Measurements from ENCODE around the gene ETF1. TPM values are rescaled to one million over a fixed set of nuclear protein-coding genes. Genes with fewer than 3 reads are reported as not detected.
A peak's percentile ranks its signal among the peaks of the same experiment; 100 is the strongest.

ETF1 gene
- polyA plus RNA-seq, 4 donors, result 40.7 to 57.6 (median 53.1) TPM

GRCh38 chr5:138542180-138542955, 668 bp downstream of the ETF1 start:
- peak overlapping the region; percentile 85 to 99 (median 85) for H3K27ac ChIP-seq (ENCODE audit: low read depth in 1 of 3, low read length in 2 of 3)
- WGBS, 3 donors, result 0 to 1% (median 1%) methylated on average over 37 to 47 of the region's 47 CpGs
- FAIRE-seq (no peak), DNase-seq (peak; percentile 47 to 65)
- H3K36me3 ChIP-seq (ENCODE audit: control insufficient read depth in 3 of 3, insufficient read depth in 2 of 3, low read depth in 1 of 3, low read length in 3 of 3), result peaks cover 0 to 4% (median 0%) of the 10 kb centered on the region in 3 donors
- peaks cover 6 to 21% (median 19%) of the 10 kb centered on the region in 3 donors for H3K4me1 ChIP-seq (ENCODE audit: control insufficient read depth in 3 of 3, insufficient read depth in 2 of 3, low read depth in 1 of 3, low read length in 2 of 3)
- H3K27me3 ChIP-seq (ENCODE audit: control insufficient read depth in 3 of 3, insufficient read depth in 3 of 3, low read length in 3 of 3), result no peaks in the 10 kb centered on the region
- H3K4me3 ChIP-seq (ENCODE audit: low read depth in 1 of 3, low read length in 3 of 3), result peak overlapping the region; percentile 89 to 95 (median 94)
- H3K9me3 ChIP-seq (ENCODE audit: control insufficient read depth in 2 of 2, insufficient read depth in 1 of 2, low read depth in 1 of 2, low read length in 1 of 2), result no peaks in the 10 kb centered on the region

GRCh38 chr5:138541511-138542179, 1.4 kb downstream of the ETF1 start:
- Histone ChIP-seq H3K4me1 (ENCODE audit: control insufficient read depth in 3 of 3, insufficient read depth in 2 of 3, low read depth in 1 of 3, low read length in 2 of 3) (peaks cover 6 to 21% (median 17%) of the 10 kb centered on the region in 3 donors), H3K9me3 (ENCODE audit: control insufficient read depth in 2 of 2, insufficient read depth in 1 of 2, low read depth in 1 of 2, low read length in 1 of 2) (no peaks in the 10 kb centered on the region), H3K27ac (ENCODE audit: low read depth in 1 of 3, low read length in 2 of 3) (peak overlapping the region in 2 of 3 donors; percentile 85 to 99), H3K27me3 (ENCODE audit: control insufficient read depth in 3 of 3, insufficient read depth in 3 of 3, low read length in 3 of 3) (no peaks in the 10 kb centered on the region), H3K4me3 (ENCODE audit: low read depth in 1 of 3, low read length in 3 of 3) (peak overlapping the region; percentile 89 to 95 (median 94)), H3K36me3 (ENCODE audit: control insufficient read depth in 3 of 3, insufficient read depth in 2 of 3, low read depth in 1 of 3, low read length in 3 of 3) (peaks cover 0 to 2% (median 0%) of the 10 kb centered on the region in 3 donors)
- 1 to 8% (median 2%) methylated on average over 6 of the region's 6 CpGs for WGBS, 3 donors
- FAIRE-seq (no peak), DNase-seq (no peak)

- FAIRE-seq (no peak), DNase-seq (no peak)
- Histone ChIP-seq H3K27ac (ENCODE audit: low read depth in 1 of 3, low read length in 2 of 3) (no peak overlapping the region), H3K27me3 (ENCODE audit: control insufficient read depth in 3 of 3, insufficient read depth in 3 of 3, low read length in 3 of 3) (no peaks in the 10 kb centered on the region), H3K4me3 (ENCODE audit: low read depth in 1 of 3, low read length in 3 of 3) (no peak overlapping the region), H3K4me1 (ENCODE audit: control insufficient read depth in 3 of 3, insufficient read depth in 2 of 3, low read depth in 1 of 3, low read length in 2 of 3) (peaks cover 4 to 14% (median 13%) of the 10 kb centered on the region in 3 donors), H3K36me3 (ENCODE audit: control insufficient read depth in 3 of 3, insufficient read depth in 2 of 3, low read depth in 1 of 3, low read length in 3 of 3) (no peaks in the 10 kb centered on the region), H3K9me3 (ENCODE audit: control insufficient read depth in 2 of 2, insufficient read depth in 1 of 2, low read depth in 1 of 2, low read length in 1 of 2) (no peaks in the 10 kb centered on the region)
Measured at GRCh38 chr5:138539791-138540190, 3.2 kb downstream of the ETF1 start.

- no peak for FAIRE-seq
Measured at GRCh38 chr5:138538943-138539627, 4.0 kb downstream of the ETF1 start.

GRCh38 chr5:138536665-138537315, 6.2 kb downstream of the ETF1 start:
- FAIRE-seq (no peak), DNase-seq (peak in 1 of 2 donors; percentile 24)
- WGBS, 3 donors, result 40 to 63% (median 57%) methylated on average over 4 of the region's 4 CpGs
- H3K4me3 ChIP-seq (ENCODE audit: low read depth in 1 of 3, low read length in 3 of 3), result no peak overlapping the region
- H3K27ac ChIP-seq (ENCODE audit: low read depth in 1 of 3, low read length in 2 of 3), result no peak overlapping the region
- no peaks in the 10 kb centered on the region for H3K27me3 ChIP-seq (ENCODE audit: control insufficient read depth in 3 of 3, insufficient read depth in 3 of 3, low read length in 3 of 3)
- no peaks in the 10 kb centered on the region for H3K9me3 ChIP-seq (ENCODE audit: control insufficient read depth in 2 of 2, insufficient read depth in 1 of 2, low read depth in 1 of 2, low read length in 1 of 2)
- H3K36me3 ChIP-seq (ENCODE audit: control insufficient read depth in 3 of 3, insufficient read depth in 2 of 3, low read depth in 1 of 3, low read length in 3 of 3), result peaks cover 0 to 8% (median 3%) of the 10 kb centered on the region in 3 donors
- H3K4me1 ChIP-seq (ENCODE audit: control insufficient read depth in 3 of 3, insufficient read depth in 2 of 3, low read depth in 1 of 3, low read length in 2 of 3), result peaks cover 4 to 11% (median 8%) of the 10 kb centered on the region in 3 donors

More at GRCh38 chr5:138538943-138539627, 4.0 kb downstream of the ETF1 start:
- Histone ChIP-seq H3K9me3 (ENCODE audit: control insufficient read depth in 2 of 2, insufficient read depth in 1 of 2, low read depth in 1 of 2, low read length in 1 of 2) (no peaks in the 10 kb centered on the region), H3K36me3 (ENCODE audit: control insufficient read depth in 3 of 3, insufficient read depth in 2 of 3, low read depth in 1 of 3, low read length in 3 of 3) (peaks cover 0 to 1% (median 0%) of the 10 kb centered on the region in 3 donors), H3K27ac (ENCODE audit: low read depth in 1 of 3, low read length in 2 of 3) (no peak overlapping the region), H3K4me3 (ENCODE audit: low read depth in 1 of 3, low read length in 3 of 3) (no peak overlapping the region), H3K27me3 (ENCODE audit: control insufficient read depth in 3 of 3, insufficient read depth in 3 of 3, low read length in 3 of 3) (no peaks in the 10 kb centered on the region), H3K4me1 (ENCODE audit: control insufficient read depth in 3 of 3, insufficient read depth in 2 of 3, low read depth in 1 of 3, low read length in 2 of 3) (peaks cover 4 to 11% (median 8%) of the 10 kb centered on the region in 3 donors)
- DNase-seq, result no peak
- WGBS, 3 donors, result 47 to 56% (median 56%) methylated on average over 2 of the region's 2 CpGs

GRCh38 chr5:138536215-138536614, 6.8 kb downstream of the ETF1 start:
- Histone ChIP-seq H3K36me3 (ENCODE audit: control insufficient read depth in 3 of 3, insufficient read depth in 2 of 3, low read depth in 1 of 3, low read length in 3 of 3) (peaks cover 0 to 11% (median 3%) of the 10 kb centered on the region in 3 donors), H3K4me3 (ENCODE audit: low read depth in 1 of 3, low read length in 3 of 3) (no peak overlapping the region), H3K27ac (ENCODE audit: low read depth in 1 of 3, low read length in 2 of 3) (no peak overlapping the region), H3K4me1 (ENCODE audit: control insufficient read depth in 3 of 3, insufficient read depth in 2 of 3, low read depth in 1 of 3, low read length in 2 of 3) (peaks cover 4 to 8% (median 5%) of the 10 kb centered on the region in 3 donors), H3K9me3 (ENCODE audit: control insufficient read depth in 2 of 2, insufficient read depth in 1 of 2, low read depth in 1 of 2, low read length in 1 of 2) (no peaks in the 10 kb centered on the region), H3K27me3 (ENCODE audit: control insufficient read depth in 3 of 3, insufficient read depth in 3 of 3, low read length in 3 of 3) (no peaks in the 10 kb centered on the region)
- DNase-seq (no peak), FAIRE-seq (no peak)
- WGBS, 3 donors, result 68 to 71% (median 70%) methylated on average over 2 of the region's 2 CpGs

- H3K9me3 ChIP-seq (ENCODE audit: control insufficient read depth in 2 of 2, insufficient read depth in 1 of 2, low read depth in 1 of 2, low read length in 1 of 2), result no peaks in the 10 kb centered on the region
- FAIRE-seq (no peak), DNase-seq (no peak)
- peaks cover 0 to 4% (median 3%) of the 10 kb centered on the region in 3 donors for H3K4me1 ChIP-seq (ENCODE audit: control insufficient read depth in 3 of 3, insufficient read depth in 2 of 3, low read depth in 1 of 3, low read length in 2 of 3)
- peaks cover 0 to 22% (median 5%) of the 10 kb centered on the region in 3 donors for H3K36me3 ChIP-seq (ENCODE audit: control insufficient read depth in 3 of 3, insufficient read depth in 2 of 3, low read depth in 1 of 3, low read length in 3 of 3)
- 87 to 91% (median 87%) methylated on average over 5 of the region's 5 CpGs for WGBS, 3 donors
- no peaks in the 10 kb centered on the region for H3K27me3 ChIP-seq (ENCODE audit: control insufficient read depth in 3 of 3, insufficient read depth in 3 of 3, low read length in 3 of 3)
- H3K27ac ChIP-seq (ENCODE audit: low read depth in 1 of 3, low read length in 2 of 3), result no peak overlapping the region
- H3K4me3 ChIP-seq (ENCODE audit: low read depth in 1 of 3, low read length in 3 of 3), result no peak overlapping the region
Measured at GRCh38 chr5:138533973-138534941, 8.8 kb downstream of the ETF1 start.
